BE2C (cell line): ENCODE measurements around the gene CAMK1D.

ENCODE experiments used
- DNase-seq: peaks from one replicate; pipeline ENCODE4 v3.0.0-alpha.2; 2020
- H3K27me3 ChIP-seq: fragments of 250-450 bp; sonication (Bioruptor Pico); 2 replicates; pipeline ENCODE4 v1.5.1; 2020; ENCODE audit warnings: mild to moderate bottlenecking
- H3K36me3 ChIP-seq: fragments of 250-450 bp; sonication (Bioruptor Pico); 2 replicates; pipeline ENCODE4 v1.5.1; 2020; ENCODE audit warnings: mild to moderate bottlenecking
- H3K4me1 ChIP-seq: fragments of 250-450 bp; sonication (Bioruptor Pico); 2 replicates; pipeline ENCODE4 v1.5.1; 2020
- H3K4me3 ChIP-seq: 2 replicates; pipeline ENCODE4 v1.5.1; 2011; ENCODE audit warnings: low read depth, low read length
- H3K9me3 ChIP-seq: fragments of 250-450 bp; sonication (Bioruptor Pico); 2 replicates; pipeline ENCODE4 v1.5.1; 2020
- CTCF ChIP-seq: IDR thresholded peaks from 2 replicates; pipeline ENCODE4 v1.5.1; 2012; ENCODE audit warnings: mild to moderate bottlenecking, low read depth, low read length

Gene CAMK1D

GRCh38 chr10:12681252-12681651 is 331.9 kb downstream of the CAMK1D start:
- H3K36me3 ChIP-seq, result no peaks in the 10 kb centered on the region
- no peak for DNase-seq
- TF ChIP-seq CTCF, result no peak
- no peak overlapping the region for H3K4me3 ChIP-seq
- H3K27me3 ChIP-seq, result no peaks in the 10 kb centered on the region
- no peaks in the 10 kb centered on the region for H3K9me3 ChIP-seq
- H3K4me1 ChIP-seq, result peaks cover 1% of the 10 kb centered on the region; the same call in 1 of the 2 replicates

DNA sequence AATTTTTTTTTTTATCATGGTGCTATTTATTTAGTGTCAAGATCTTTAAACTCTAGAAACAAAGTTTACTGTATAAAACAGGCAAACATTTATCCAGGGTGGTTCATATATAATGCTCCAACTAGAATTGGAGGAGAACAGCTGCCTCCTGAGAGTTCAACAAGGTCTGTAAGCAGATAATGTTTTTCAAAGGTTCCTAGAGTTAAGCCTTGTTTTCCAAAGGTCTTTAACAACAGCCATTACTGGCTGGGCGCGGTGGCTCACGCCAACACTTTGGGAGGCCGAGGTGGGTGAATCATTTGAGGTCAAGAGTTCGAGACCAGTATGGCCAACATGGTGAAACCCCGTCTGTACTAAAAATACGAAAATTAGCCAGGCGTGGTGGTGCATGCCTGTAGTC is 335.4 kb downstream of the CAMK1D start:
- no peak for DNase-seq
- no peak overlapping the region for H3K4me3 ChIP-seq
- H3K36me3 ChIP-seq, result no peaks in the 10 kb centered on the region
- TF ChIP-seq CTCF, result no peak
- H3K4me1 ChIP-seq, result no peaks in the 10 kb centered on the region
- H3K27me3 ChIP-seq, result no peaks in the 10 kb centered on the region
- H3K9me3 ChIP-seq, result no peaks in the 10 kb centered on the region

DNA sequence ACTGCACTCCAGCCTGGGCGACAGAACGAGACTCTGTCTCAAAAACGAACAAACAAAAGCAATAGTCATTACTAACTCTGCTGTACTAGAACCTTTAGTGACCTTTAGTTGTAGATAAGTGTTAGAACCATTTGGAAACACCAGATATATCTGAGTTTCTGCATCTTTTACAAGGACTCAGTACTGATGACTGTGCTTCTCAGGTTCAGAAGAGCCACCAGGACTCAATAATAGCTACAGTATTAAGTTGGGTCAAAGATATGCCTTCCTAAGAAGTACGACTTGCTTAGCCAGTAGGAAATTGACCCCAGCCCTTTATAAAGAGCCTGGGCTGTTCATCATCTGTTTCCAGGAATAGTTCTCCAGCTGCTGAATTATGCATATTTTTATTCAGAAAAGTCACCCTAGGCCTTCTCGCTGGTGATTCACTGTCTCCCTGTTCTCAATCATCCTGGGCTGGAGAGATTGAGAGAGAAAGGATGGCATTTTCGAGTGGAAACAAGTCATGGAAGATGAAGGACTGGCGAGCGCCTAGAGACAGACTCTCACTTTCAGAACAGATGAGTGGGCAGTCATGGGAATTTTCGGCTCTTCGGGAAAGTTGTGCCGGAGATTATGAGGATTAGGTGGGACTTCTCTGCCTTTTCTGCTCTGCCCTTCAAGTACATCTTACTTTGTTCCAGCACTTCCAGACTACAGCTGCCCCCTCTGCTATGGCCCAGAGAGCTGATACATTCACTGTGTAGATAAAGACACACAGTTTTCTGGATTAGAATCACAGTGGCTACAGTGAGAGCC is 336.1 kb downstream of the CAMK1D start:
- no peak for DNase-seq
- H3K4me1 ChIP-seq, result no peaks in the 10 kb centered on the region
- no peaks in the 10 kb centered on the region for H3K9me3 ChIP-seq
- no peak for TF ChIP-seq CTCF
- no peaks in the 10 kb centered on the region for H3K27me3 ChIP-seq
- no peaks in the 10 kb centered on the region for H3K36me3 ChIP-seq
- H3K4me3 ChIP-seq, result no peak overlapping the region

- H3K4me1 ChIP-seq, result no peaks in the 10 kb centered on the region
- no peaks in the 10 kb centered on the region for H3K9me3 ChIP-seq
- DNase-seq, result no peak
- H3K27me3 ChIP-seq, result no peaks in the 10 kb centered on the region
- TF ChIP-seq CTCF, result no peak
- no peak overlapping the region for H3K4me3 ChIP-seq
- no peaks in the 10 kb centered on the region for H3K36me3 ChIP-seq
Observed at GRCh38 chr10:12687996-12688395, 338.6 kb downstream of the CAMK1D start.

DNA sequence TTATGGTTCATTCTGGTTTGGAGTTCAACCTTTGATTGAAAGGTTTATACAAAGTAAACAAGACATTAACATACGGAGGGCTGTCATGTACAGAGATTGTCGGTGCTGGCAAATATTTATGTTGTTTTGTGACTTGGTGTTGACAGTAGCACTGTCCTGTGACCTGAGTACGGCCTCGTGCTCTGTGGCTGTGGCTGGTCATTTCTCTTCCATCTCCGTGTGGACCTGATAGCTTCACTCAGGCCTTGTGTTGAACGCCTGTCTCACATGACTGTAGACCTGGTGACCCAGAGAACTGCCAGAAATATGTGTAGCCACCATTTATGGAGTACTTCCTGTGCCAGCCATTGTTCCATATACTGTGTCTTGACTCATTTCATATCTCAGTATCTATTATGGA is 340.5 kb downstream of the CAMK1D start:
- no peaks in the 10 kb centered on the region for H3K27me3 ChIP-seq
- no peak for DNase-seq
- H3K36me3 ChIP-seq, result no peaks in the 10 kb centered on the region
- H3K4me1 ChIP-seq, result no peaks in the 10 kb centered on the region
- no peak overlapping the region for H3K4me3 ChIP-seq
- H3K9me3 ChIP-seq, result no peaks in the 10 kb centered on the region
- no peak for TF ChIP-seq CTCF

DNA sequence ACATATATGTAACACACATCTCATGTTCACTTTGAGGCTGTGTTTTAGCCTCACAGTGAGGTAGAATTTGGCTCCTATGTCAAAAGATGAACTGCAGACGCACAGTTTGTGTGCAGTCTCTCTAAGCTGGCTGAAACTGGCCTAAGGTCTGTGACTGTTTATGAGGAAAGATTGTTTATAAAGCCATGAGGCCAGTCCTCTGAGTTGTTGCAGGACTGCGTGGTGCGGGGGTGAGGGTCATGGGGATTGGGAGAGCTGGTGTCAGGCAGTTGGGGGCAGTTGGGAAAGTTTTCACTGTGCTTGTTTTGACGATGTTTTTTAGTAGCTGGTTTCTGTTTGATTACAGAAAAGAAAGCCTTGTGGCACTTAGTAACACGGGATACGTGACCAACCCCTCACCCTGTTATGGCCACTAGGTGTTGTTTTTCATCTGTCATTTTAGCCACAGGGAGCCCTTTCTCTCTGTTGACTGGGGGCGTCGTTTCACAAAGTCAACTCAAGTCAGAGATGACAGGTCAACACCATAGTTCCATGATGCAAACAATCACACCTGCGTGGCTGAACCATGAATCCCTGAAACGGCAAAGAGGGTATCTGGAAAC is 341.3 kb downstream of the CAMK1D start:
- Histone ChIP-seq H3K4me3 (no peak overlapping the region), H3K27me3 (no peaks in the 10 kb centered on the region), H3K9me3 (no peaks in the 10 kb centered on the region), H3K36me3 (no peaks in the 10 kb centered on the region), H3K4me1 (no peaks in the 10 kb centered on the region)
- no peak for TF ChIP-seq CTCF
- no peak for DNase-seq
